Stimulated activated memory B cell treated with anti-CD40 and anti-IgM and Interleukin-4, amounts not matched to agents 10 μg/mL and 1 μg/mL and 100 μg/mL, for 72 hours (primary cell): ENCODE results near the gene TMEM143.
"Not testable (repeated sequence)": the region's sequence is repeated elsewhere in the genome, so short reads cannot be mapped to it uniquely, and the experiment has no call there.

Experiments
- ATAC-seq: fragments of 150-1000 bp; cut with Tn5 transposase; 2 replicates; pipeline ENCODE4 v1.10.0; 2021
- H3K27ac Mint-ChIP-seq: one replicate; pipeline ENCODE4 v1.8.0; 2022; ENCODE audit warnings: mild to moderate bottlenecking, mixed read lengths
- H3K27me3 Mint-ChIP-seq: one replicate; pipeline ENCODE4 v1.8.0; 2022; ENCODE audit warnings: mixed read lengths
- H3K36me3 Mint-ChIP-seq: one replicate; pipeline ENCODE4 v1.8.0; 2022; ENCODE audit warnings: mixed read lengths
- H3K4me1 Mint-ChIP-seq: one replicate; pipeline ENCODE4 v1.8.0; 2022; ENCODE audit warnings: mixed read lengths
- H3K4me3 Mint-ChIP-seq: one replicate; pipeline ENCODE4 v1.8.0; 2022; ENCODE audit warnings: mild to moderate bottlenecking, moderate library complexity, mixed read lengths
- H3K9me3 Mint-ChIP-seq: one replicate; pipeline ENCODE4 v1.8.0; 2022; ENCODE audit warnings: mixed read lengths

Gene TMEM143

GRCh38 chr19:48308631-48309586 is 54.8 kb downstream of the TMEM143 start:
- ATAC-seq, result no peak
- Mint-ChIP-seq H3K27ac (no peak overlapping the region), H3K4me1 (no peaks in the 10 kb centered on the region), H3K27me3 (no peaks in the 10 kb centered on the region), H3K36me3 (no peaks in the 10 kb centered on the region), H3K4me3 (no peak overlapping the region), H3K9me3 (no peaks in the 10 kb centered on the region)

GRCh38 chr19:48303866-48304265 is 59.9 kb downstream of the TMEM143 start:
- H3K36me3 Mint-ChIP-seq, result no peaks in the 10 kb centered on the region

GRCh38 chr19:48303367-48303766 is 60.4 kb downstream of the TMEM143 start:
- ATAC-seq, result peak; percentile 43
- no peaks in the 10 kb centered on the region for H3K9me3 Mint-ChIP-seq
- H3K4me1 Mint-ChIP-seq, result no peaks in the 10 kb centered on the region
- no peaks in the 10 kb centered on the region for H3K36me3 Mint-ChIP-seq
- H3K27ac Mint-ChIP-seq, result no peak overlapping the region
- H3K27me3 Mint-ChIP-seq, result no peaks in the 10 kb centered on the region
- H3K4me3 Mint-ChIP-seq, result no peak overlapping the region

More at GRCh38 chr19:48303866-48304265, 59.9 kb downstream of the TMEM143 start:
- Mint-ChIP-seq H3K9me3 (no peaks in the 10 kb centered on the region), H3K4me3 (no peak overlapping the region), H3K27ac (no peak overlapping the region), H3K27me3 (no peaks in the 10 kb centered on the region), H3K4me1 (no peaks in the 10 kb centered on the region)
- peak; percentile 36 for ATAC-seq

GRCh38 chr19:48302600-48302959 is 61.2 kb downstream of the TMEM143 start:
- Mint-ChIP-seq H3K4me1 (no peaks in the 10 kb centered on the region), H3K27me3 (peaks cover 7% of the 10 kb centered on the region), H3K36me3 (no peaks in the 10 kb centered on the region)

GRCh38 chr19:48301886-48302599 is 61.7 kb downstream of the TMEM143 start:
- H3K4me3 Mint-ChIP-seq, result no peak overlapping the region
- ATAC-seq, result no peak
- H3K27me3 Mint-ChIP-seq, result peaks cover 9% of the 10 kb centered on the region
- no peaks in the 10 kb centered on the region for H3K36me3 Mint-ChIP-seq
- no peaks in the 10 kb centered on the region for H3K4me1 Mint-ChIP-seq
- H3K9me3 Mint-ChIP-seq, result no peaks in the 10 kb centered on the region
- H3K27ac Mint-ChIP-seq, result no peak overlapping the region

More at GRCh38 chr19:48302600-48302959, 61.2 kb downstream of the TMEM143 start:
- no peak for ATAC-seq
- H3K4me3 Mint-ChIP-seq, result no peak overlapping the region
- H3K9me3 Mint-ChIP-seq, result no peaks in the 10 kb centered on the region
- no peak overlapping the region for H3K27ac Mint-ChIP-seq

- Mint-ChIP-seq H3K9me3 (no peaks in the 10 kb centered on the region), H3K4me3 (no peak overlapping the region), H3K36me3 (no peaks in the 10 kb centered on the region), H3K27ac (no peak overlapping the region), H3K4me1 (no peaks in the 10 kb centered on the region), H3K27me3 (peaks cover 39% of the 10 kb centered on the region)
- no peak for ATAC-seq
These were observed 65.8 kb downstream of the TMEM143 start for GRCh38 chr19:48297975-48298374.

GRCh38 chr19:48296963-48297734 is 66.6 kb downstream of the TMEM143 start:
- Mint-ChIP-seq H3K36me3 (no peaks in the 10 kb centered on the region), H3K4me1 (no peaks in the 10 kb centered on the region), H3K4me3 (no peak overlapping the region), H3K9me3 (no peaks in the 10 kb centered on the region), H3K27ac (no peak overlapping the region), H3K27me3 (peaks cover 42% of the 10 kb centered on the region)
- ATAC-seq, result no peak

GRCh38 chr19:48295458-48295857 is 68.3 kb downstream of the TMEM143 start:
- Mint-ChIP-seq H3K9me3 (no peaks in the 10 kb centered on the region), H3K4me1 (peaks cover 8% of the 10 kb centered on the region), H3K4me3 (no peak overlapping the region), H3K36me3 (no peaks in the 10 kb centered on the region), H3K27me3 (peaks cover 42% of the 10 kb centered on the region), H3K27ac (no peak overlapping the region)
- no peak for ATAC-seq

- no peak overlapping the region for H3K27ac Mint-ChIP-seq
- H3K27me3 Mint-ChIP-seq, result peaks cover 37% of the 10 kb centered on the region
- no peaks in the 10 kb centered on the region for H3K9me3 Mint-ChIP-seq
- H3K4me1 Mint-ChIP-seq, result peaks cover 8% of the 10 kb centered on the region
- H3K4me3 Mint-ChIP-seq, result no peak overlapping the region
- H3K36me3 Mint-ChIP-seq, result no peaks in the 10 kb centered on the region
- ATAC-seq, result no peak
These were observed 70.9 kb downstream of the TMEM143 start for GRCh38 chr19:48292798-48293197.

- not testable (repeated sequence) for ATAC-seq, H3K4me1 Mint-ChIP-seq, H3K9me3 Mint-ChIP-seq, H3K27ac Mint-ChIP-seq, H3K36me3 Mint-ChIP-seq
- peaks cover 28% of the 10 kb centered on the region for H3K27me3 Mint-ChIP-seq
- H3K4me3 Mint-ChIP-seq, result peak overlapping the region; percentile 71
These were observed 72.3 kb downstream of the TMEM143 start for GRCh38 chr19:48291489-48291815.

- Mint-ChIP-seq H3K4me3 (peak overlapping the region; percentile 71), H3K4me1 (peaks cover 8% of the 10 kb centered on the region), H3K36me3 (peaks cover 9% of the 10 kb centered on the region), H3K9me3 (no peaks in the 10 kb centered on the region), H3K27me3 (peaks cover 22% of the 10 kb centered on the region), H3K27ac (no peak overlapping the region)
- ATAC-seq, result peak; percentile 65
These were observed 72.8 kb downstream of the TMEM143 start for GRCh38 chr19:48290771-48291488.

GRCh38 chr19:48290401-48290770 is 73.4 kb downstream of the TMEM143 start:
- Mint-ChIP-seq H3K27me3 (peaks cover 17% of the 10 kb centered on the region), H3K4me1 (peaks cover 8% of the 10 kb centered on the region), H3K4me3 (no peak overlapping the region), H3K9me3 (no peaks in the 10 kb centered on the region), H3K36me3 (peaks cover 10% of the 10 kb centered on the region), H3K27ac (no peak overlapping the region)
- ATAC-seq, result no peak

GRCh38 chr19:48287748-48288147 is 76.0 kb downstream of the TMEM143 start:
- H3K4me3 Mint-ChIP-seq, result no peak overlapping the region
- H3K4me1 Mint-ChIP-seq, result peaks cover 8% of the 10 kb centered on the region
- H3K27ac Mint-ChIP-seq, result no peak overlapping the region
- no peaks in the 10 kb centered on the region for H3K9me3 Mint-ChIP-seq
- H3K36me3 Mint-ChIP-seq, result peaks cover 16% of the 10 kb centered on the region
- H3K27me3 Mint-ChIP-seq, result peaks cover under 1% of the 10 kb centered on the region
- no peak for ATAC-seq

GRCh38 chr19:48284896-48285295 is 78.8 kb downstream of the TMEM143 start:
- no peak for ATAC-seq
- no peak overlapping the region for H3K27ac Mint-ChIP-seq
- no peaks in the 10 kb centered on the region for H3K4me1 Mint-ChIP-seq
- H3K4me3 Mint-ChIP-seq, result no peak overlapping the region
- H3K36me3 Mint-ChIP-seq, result peaks cover 16% of the 10 kb centered on the region
- H3K27me3 Mint-ChIP-seq, result no peaks in the 10 kb centered on the region
- H3K9me3 Mint-ChIP-seq, result no peaks in the 10 kb centered on the region

GRCh38 chr19:48283908-48284307 is 79.8 kb downstream of the TMEM143 start:
- Mint-ChIP-seq H3K36me3 (peaks cover 16% of the 10 kb centered on the region), H3K27me3 (no peaks in the 10 kb centered on the region), H3K27ac (no peak overlapping the region), H3K4me3 (no peak overlapping the region), H3K4me1 (no peaks in the 10 kb centered on the region), H3K9me3 (no peaks in the 10 kb centered on the region)
- no peak for ATAC-seq
